Endometrium (tissue), 2 donors: ENCODE results near the gene NMU.
A peak's percentile ranks its signal among the peaks of the same experiment; 100 is the strongest.
"Not testable (repeated sequence)": the region's sequence is repeated elsewhere in the genome, so short reads cannot be mapped to it uniquely, and the experiment has no call there.

Experiments used
- FAIRE-seq: peaks from 2 replicates; lab custom pipeline; 2012; peaks lifted over from hg19 to GRCh38; lab: Jason Lieb, UNC
- donor health status: control.
- donor health status: control.

NMU gene

GRCh38 chr4:55560096-55560495 is 76.0 kb downstream of the NMU start:
- FAIRE-seq = no peak

GRCh38 chr4:55554453-55555030 is 81.6 kb downstream of the NMU start:
- peak; percentile 89 for FAIRE-seq

GRCh38 chr4:55553441-55554201 is 82.5 kb downstream of the NMU start:
- peak; percentile 76 for FAIRE-seq

GRCh38 chr4:55551964-55552363 is 84.1 kb downstream of the NMU start:
- not testable (repeated sequence) for FAIRE-seq

GRCh38 chr4:55549888-55550287 is 86.2 kb downstream of the NMU start:
- FAIRE-seq = no peak

- peak; percentile 41 for FAIRE-seq
Observed at GRCh38 chr4:55547918-55548317, 88.2 kb downstream of the NMU start.

- FAIRE-seq = no peak
Observed at GRCh38 chr4:55547466-55547770, 88.7 kb downstream of the NMU start.

GRCh38 chr4:55546756-55547465 is 89.2 kb downstream of the NMU start, which contains the start of gene CLOCK:
Gene CLOCK (minus strand): TSS chr4:55546909. CDS start chr4:55482785, 64,124 bp downstream.
- no peak for FAIRE-seq

GRCh38 chr4:55546506-55546755 is 89.7 kb downstream of the NMU start:
- no peak for FAIRE-seq

GRCh38 chr4:55545641-55546505 is 90.2 kb downstream of the NMU start:
- no peak for FAIRE-seq
